Fibroblast of mammary gland (primary cell): Measurements from ENCODE around the gene ARID3A.

Experiments
- DNase-seq: peaks from one replicate; pipeline ENCODE4 v3.0.0-alpha.2; 2010; ENCODE audit warnings: low read depth
- H3K4me3 ChIP-seq: 2 replicates; pipeline ENCODE4 v1.5.1; 2011; ENCODE audit warnings: low read depth, mild to moderate bottlenecking, low read length, moderate library complexity; ENCODE audit not compliant: control insufficient read depth
- CTCF ChIP-seq: conservative IDR thresholded peaks from 2 replicates; pipeline ENCODE4 v1.5.1; 2011; ENCODE audit warnings: low read depth, low read length, inconsistent platforms; ENCODE audit not compliant: control insufficient read depth, insufficient read depth

The ARID3A gene

GRCh38 chr19:904545-904944, 21.3 kb upstream of the ARID3A start:
- H3K4me3 ChIP-seq, result no peak overlapping the region
- DNase-seq, result no peak

DNA sequence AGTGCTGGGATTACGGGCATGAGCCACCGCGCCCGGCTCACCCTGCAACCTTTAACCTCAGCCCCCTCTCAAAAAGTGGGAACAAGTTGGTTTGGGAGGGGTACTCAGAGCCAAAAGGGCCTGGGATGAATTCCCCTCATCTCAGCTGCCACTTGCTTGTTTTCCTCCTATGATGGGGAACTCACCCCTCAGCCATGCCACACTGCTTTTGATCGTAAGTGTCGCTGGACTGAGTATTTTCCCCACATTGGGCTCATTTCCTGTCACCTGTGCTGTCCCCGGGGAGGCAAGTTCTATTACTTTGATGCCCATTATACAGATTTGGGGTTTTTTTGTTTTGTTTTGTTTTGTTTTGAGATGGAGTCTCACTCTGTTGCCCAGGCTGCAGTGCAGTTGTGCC, 19.4 kb upstream of the ARID3A start:
- DNase-seq, result no peak
- no peak overlapping the region for H3K4me3 ChIP-seq
- no peak for TF ChIP-seq CTCF

More at GRCh38 chr19:904545-904944, 21.3 kb upstream of the ARID3A start:
- no peak for TF ChIP-seq CTCF

- DNase-seq, result no peak
- no peak overlapping the region for H3K4me3 ChIP-seq
- no peak for TF ChIP-seq CTCF
Observed at GRCh38 chr19:907183-907853, 18.5 kb upstream of the ARID3A start.

GRCh38 chr19:911197-912033, 14.4 kb upstream of the ARID3A start:
- DNase-seq, result no peak
- TF ChIP-seq CTCF, result no peak
- H3K4me3 ChIP-seq, result no peak overlapping the region

DNA sequence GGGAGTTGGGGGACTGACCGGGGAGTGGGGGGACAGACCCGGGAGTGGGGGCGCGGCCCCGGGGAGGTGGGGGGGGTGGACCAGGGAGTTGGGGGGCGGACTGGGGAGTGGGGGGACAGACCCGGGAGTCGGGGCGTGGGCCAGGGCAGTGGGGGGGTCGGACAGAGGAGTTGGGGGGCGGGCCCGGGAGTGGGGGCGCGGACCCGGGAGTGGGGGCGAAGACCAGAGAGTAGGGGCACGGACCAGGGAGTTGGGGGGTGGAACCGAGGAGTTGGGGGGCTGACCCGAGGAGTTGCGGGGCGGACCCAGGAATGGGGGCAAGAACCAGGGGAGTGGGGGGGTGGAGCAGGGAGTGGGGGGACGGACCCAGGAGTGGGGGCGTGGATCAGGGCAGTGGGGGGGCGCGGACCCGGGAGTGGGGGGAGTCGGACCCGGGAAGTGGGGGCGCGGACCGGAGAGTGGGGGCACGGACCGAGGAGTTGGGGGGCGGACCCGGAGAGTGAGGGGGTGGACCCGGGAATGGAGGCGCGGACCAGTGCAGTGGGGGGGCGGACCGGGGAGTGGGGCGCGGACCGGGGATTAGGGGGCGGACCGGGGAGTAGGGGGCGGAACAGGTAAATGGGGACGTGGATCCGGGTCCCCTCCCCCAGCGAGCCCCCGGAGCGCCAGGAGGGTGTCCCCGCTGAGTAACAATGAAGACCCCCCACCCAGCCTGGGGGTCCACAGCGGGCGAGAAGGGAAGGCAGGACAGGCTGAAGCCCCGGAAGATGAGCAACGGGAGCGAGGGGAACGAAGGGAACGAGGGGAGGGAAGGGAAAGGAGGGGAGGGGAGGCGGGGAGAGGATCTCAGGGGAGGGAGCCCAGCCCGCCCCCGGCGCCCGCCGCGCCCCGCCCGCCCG, 13.4 kb upstream of the ARID3A start:
- TF ChIP-seq CTCF, result no peak
- H3K4me3 ChIP-seq, result peak overlapping the region; percentile 77
- no peak for DNase-seq

DNA sequence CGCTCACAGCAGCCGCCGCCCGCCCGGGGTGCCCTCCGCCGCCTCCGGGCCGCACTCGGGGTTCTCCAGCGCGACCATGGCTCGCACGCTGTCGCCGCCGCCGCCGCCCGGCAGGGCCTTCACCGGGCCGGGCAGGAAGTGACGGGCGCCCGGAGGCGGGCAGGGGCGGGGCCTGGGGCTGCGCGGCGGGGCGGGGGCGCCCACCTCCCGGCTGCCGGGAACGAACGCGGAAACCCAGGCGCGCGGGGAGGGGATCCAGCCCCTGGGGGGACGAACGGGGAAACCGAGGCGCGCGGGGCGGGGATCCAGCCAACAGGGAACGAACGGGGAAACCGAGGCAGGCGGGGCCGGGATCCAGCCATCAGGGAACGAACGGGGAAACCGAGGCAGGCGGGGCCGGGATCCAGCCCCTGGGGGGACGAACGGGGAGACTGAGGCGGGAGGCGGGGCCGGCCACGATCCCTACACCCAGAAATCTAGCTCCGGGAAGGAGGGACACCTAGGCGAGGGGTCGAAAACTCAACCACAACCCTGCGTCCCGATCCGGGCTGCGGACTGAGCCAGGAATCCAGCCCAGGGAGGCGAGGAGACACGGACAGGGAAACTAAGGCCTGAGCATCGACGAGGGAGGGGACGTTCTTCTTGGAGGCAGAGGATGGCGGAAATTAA, 12.6 kb upstream of the ARID3A start, which contains the start of gene R3HDM4:
R3HDM4 (minus strand) TSS at position 140 of the 669 bp plus-strand sequence; CDS start at position 78, 62 bp downstream.
- peak; percentile 30 for DNase-seq
- no peak for TF ChIP-seq CTCF
- H3K4me3 ChIP-seq, result peak within 1 kb of the TSS; percentile 77
